Stimulated activated CD4-positive, alpha-beta T cell treated with anti-CD3 and anti-CD28 coated beads, TNF-alpha, amount 100 ng/mL, for 24 hours (primary cell): ENCODE data around the gene FOXK1.

Experiments used
- DNase-seq, 3 experiments: peaks; one replicate each; pipeline ENCODE4 v3.0.0-alpha.2; 2020; ENCODE audit warnings: low read depth in 3 of 3

The FOXK1 gene

GRCh38 chr7:4699841-4700240 is 17.7 kb downstream of the FOXK1 start:
- no peak for DNase-seq

- DNase-seq: no peak
These were observed 18.6 kb downstream of the FOXK1 start for GRCh38 chr7:4700577-4701235.

GRCh38 chr7:4702961-4703512 is 20.9 kb downstream of the FOXK1 start:
- no peak for DNase-seq

- DNase-seq: no peak
These were observed 21.4 kb downstream of the FOXK1 start for GRCh38 chr7:4703532-4703931.

GRCh38 chr7:4706384-4707216 is 24.5 kb downstream of the FOXK1 start:
- DNase-seq: no peak

- no peak for DNase-seq
These were observed 25.2 kb downstream of the FOXK1 start for GRCh38 chr7:4707217-4707741.

- DNase-seq: no peak
These were observed 25.9 kb downstream of the FOXK1 start for GRCh38 chr7:4707980-4708411.

GRCh38 chr7:4709187-4709586 is 27.1 kb downstream of the FOXK1 start:
- DNase-seq: no peak

- no peak for DNase-seq
These were observed 29.0 kb downstream of the FOXK1 start for GRCh38 chr7:4711093-4711492.

- no peak for DNase-seq
These were observed 29.5 kb downstream of the FOXK1 start for GRCh38 chr7:4711634-4712033.

- no peak for DNase-seq
These were observed 30.4 kb downstream of the FOXK1 start for GRCh38 chr7:4712281-4713182.

- DNase-seq: no peak
These were observed 31.2 kb downstream of the FOXK1 start for GRCh38 chr7:4713183-4713784.

- DNase-seq: no peak
These were observed 32.1 kb downstream of the FOXK1 start for GRCh38 chr7:4714161-4714700.

GRCh38 chr7:4714767-4715409 is 32.8 kb downstream of the FOXK1 start:
- no peak for DNase-seq

- DNase-seq: no peak
These were observed 33.3 kb downstream of the FOXK1 start for GRCh38 chr7:4715410-4715776.

GRCh38 chr7:4716946-4717795 is 35.1 kb downstream of the FOXK1 start:
- no peak for DNase-seq

- DNase-seq: no peak
These were observed 36.0 kb downstream of the FOXK1 start for GRCh38 chr7:4718075-4718474.

- DNase-seq: no peak
These were observed 38.1 kb downstream of the FOXK1 start for GRCh38 chr7:4720225-4720624.

GRCh38 chr7:4722308-4722707 is 40.2 kb downstream of the FOXK1 start:
- no peak for DNase-seq
